Measurements from ENCODE around the gene R3HCC1L.
"Not testable (repeated sequence)": the region's sequence is repeated elsewhere in the genome, so short reads cannot be mapped to it uniquely, and the experiment has no call there.

The R3HCC1L gene

DNA sequence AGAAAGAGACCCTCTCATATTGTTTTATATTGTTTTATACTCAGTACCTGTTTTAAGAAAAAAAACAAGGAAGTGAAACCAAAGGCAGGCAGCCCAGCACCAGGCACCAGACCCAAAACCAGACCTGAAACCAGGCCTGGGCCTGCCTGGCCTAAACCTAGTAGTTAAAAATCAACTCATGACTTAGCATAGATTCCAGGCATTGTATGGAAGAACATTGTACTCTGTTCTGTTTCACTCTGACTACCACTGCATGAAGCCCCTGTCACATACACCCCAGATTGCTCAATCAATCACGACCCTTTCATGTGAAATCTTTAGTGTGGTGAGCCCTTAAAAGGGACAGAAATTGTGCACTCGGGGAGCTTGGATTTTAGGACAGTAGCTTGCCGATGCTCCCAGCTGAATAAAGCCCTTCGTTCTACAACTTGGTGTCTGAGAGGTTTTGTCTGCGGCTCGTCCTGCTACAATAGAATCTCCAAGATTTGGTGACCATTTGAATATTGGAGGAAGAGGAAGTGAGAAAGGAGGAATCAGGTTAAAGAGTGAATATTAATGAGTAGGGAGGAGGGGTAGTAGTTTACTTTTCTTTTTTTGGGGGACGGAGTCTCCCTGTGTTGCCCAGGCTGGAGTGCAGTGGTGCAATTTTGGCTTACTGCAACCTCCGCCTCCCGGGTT is 1.2 kb upstream of the R3HCC1L start:
- not testable (repeated sequence) for DNase-seq

DNA sequence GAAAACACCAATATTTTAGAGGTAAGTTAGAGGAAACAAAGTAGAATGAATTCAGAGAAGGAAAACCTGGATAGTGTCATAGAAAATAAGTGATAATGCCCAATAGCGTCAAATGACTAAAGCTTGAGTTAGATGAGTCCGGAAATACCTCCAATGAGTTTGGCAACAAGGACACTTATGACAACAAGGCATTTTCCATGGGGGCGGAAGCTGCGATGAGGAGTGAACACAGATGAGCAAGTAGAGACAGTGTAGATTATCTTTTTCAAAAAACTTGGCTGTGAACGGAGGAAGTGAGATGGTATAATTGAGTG is 383 bp upstream of the R3HCC1L start:
- no peak for DNase-seq

DNA sequence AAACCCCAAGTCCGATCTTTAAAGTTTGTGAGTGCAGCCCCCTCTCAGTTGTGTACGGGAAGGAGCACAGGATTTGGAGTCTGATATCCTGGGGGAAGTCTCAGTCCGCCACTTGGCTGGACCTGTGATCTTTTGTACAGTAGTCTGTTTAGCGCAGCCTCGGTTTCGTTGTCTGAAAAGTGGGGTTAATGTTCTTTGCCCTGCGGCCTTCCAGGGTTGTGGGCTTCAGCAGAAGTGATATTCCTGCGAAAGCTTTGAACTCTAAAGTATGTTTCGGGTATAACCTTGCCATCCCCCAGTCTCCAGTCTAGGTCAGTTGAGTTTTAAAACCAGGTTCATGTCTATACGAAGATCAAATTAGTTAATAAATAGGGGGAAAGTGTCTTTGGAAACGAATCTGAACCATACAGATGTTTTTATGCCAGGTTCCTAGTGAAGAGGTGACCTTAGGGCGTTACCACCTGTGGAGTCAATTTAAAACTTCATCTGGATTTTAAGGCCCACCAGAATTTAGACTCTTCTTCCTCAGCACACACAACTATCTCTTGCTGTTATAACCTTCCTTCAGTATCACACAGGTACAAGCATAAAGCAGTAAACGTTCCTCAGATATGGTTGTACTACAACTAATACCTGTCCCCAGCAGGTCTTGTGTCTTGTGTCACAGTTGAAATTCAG is 904 bp downstream of the R3HCC1L start:
- DNase-seq, result no peak

- DNase-seq, result not testable (repeated sequence)
These were observed 2.3 kb downstream of the R3HCC1L start for GRCh38 chr10:98136775-98137174.

- peak in 1 of 5 experiments; percentile 56 for DNase-seq
These were observed 3.6 kb downstream of the R3HCC1L start for GRCh38 chr10:98138031-98138430.

DNA sequence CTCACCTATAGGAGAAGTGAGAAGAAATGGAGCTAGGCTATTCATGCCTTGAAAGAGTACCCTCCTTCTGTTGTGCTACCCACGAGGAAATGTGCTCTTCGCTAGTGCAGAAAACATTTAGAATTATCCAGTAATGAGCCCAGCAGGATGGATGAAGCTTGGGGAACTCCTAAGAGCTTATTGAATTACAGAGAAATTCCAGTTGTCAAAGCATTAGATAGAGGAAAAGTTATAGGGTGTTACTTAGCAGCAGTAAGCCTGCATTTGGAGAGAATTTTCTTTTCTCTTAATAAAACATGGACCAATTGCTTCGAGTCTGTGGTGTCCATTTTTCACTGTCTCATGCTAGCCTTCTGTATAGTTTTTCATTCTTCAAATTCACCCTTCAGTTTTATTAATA is 5.0 kb downstream of the R3HCC1L start:
- DNase-seq, result no peak

GRCh38 chr10:98141484-98142073 is 7.1 kb downstream of the R3HCC1L start:
- no peak for DNase-seq

GRCh38 chr10:98144985-98145384 is 10.5 kb downstream of the R3HCC1L start:
- no peak for DNase-seq

- DNase-seq, result no peak
These were observed 15.4 kb downstream of the R3HCC1L start for GRCh38 chr10:98149858-98150257.

DNA sequence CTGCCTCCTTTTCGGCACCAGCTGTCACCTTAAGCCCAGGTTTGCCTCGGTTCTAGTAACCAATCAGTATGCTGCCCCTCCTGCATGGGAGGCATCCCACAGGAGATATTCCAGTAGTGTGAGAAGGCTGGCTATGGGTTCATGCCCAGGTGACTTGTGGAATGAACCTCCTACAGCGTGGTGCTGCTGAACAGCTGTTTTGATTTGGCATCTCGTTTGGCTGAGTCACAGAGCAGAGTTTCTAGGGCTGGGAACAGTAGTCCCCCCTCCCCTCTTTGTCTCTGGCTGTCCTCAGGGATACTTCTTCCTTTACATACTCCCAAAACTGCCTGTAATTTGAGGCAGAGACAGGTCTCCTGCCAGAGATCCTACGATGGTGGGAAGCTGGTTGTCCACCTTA is 16.1 kb downstream of the R3HCC1L start:
- no peak for DNase-seq

DNA sequence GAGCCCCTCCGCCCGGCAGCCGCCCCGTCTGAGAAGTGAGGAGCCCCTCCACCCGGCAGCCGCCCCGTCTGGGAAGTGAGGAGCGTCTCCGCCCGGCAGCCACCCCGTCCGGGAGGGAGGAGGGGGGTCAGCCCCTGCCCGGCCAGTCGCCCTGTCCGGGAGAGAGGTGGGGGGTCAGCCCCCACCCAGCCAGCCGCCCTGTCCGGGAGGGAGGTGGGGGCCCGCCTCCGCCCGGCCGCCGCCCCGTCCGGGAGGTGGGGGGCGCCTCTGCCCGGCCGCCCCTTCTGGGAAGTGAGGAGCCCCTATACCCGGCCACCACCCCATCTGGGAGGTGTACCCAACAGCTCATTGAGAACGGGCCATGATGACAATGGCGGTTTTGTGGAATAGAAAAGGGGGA is 18.3 kb downstream of the R3HCC1L start:
- DNase-seq, result not testable (repeated sequence)

DNA sequence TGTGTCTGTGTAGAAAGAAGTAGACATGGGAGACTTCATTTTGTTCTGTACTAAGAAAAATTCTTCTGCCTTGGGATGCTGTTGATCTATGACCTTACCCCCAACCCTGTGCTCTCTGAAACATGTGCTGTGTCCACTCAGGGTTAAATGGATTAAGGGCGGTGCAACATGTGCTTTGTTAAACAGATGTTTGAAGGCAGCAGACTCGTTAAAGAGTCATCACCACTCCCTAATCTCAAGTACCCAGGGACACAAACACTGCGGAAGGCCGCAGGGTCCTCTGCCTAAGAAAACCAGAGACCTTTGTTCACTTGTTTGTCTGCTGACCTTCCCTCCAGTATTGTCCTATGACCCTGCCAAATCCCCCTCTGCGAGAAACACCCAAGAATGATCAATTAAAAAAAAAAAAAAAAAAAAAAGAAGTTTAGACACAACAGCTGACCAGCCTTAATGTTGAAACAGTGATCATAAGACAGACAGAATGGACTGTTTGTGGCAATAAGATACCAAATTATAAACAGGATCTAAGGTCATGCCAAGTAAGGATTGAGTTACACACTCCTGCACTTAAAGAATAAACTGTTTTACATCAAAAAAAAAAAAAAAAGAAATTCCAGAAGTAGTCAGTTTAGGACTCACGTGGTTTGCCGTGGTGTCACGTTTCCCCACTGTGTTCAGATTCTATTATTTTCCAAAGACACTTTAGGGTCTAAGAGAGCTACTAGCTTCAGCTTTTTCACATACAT is 18.9 kb downstream of the R3HCC1L start:
- DNase-seq, result not testable (repeated sequence)

- no peak for DNase-seq
These were observed 19.6 kb downstream of the R3HCC1L start for GRCh38 chr10:98154076-98154475.

DNA sequence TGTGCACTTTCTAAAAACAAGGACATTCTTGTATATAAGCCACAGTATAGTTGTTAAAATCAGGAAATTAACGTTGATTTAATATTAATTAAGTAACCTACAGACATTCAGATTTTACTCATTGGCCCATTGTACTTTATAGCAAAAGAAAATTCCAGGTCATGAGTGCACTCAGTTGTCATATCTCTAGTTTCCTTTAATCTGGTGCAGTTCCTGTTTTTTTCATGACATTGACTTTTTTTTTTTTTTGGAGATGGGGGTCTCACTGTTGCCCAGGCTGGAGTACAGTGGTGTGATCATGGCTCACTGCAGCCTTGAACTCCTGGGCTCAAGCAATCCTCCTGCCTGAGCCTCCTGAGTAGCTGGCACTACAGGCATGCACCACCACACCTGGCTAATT is 24.1 kb downstream of the R3HCC1L start:
- no peak for DNase-seq

DNA sequence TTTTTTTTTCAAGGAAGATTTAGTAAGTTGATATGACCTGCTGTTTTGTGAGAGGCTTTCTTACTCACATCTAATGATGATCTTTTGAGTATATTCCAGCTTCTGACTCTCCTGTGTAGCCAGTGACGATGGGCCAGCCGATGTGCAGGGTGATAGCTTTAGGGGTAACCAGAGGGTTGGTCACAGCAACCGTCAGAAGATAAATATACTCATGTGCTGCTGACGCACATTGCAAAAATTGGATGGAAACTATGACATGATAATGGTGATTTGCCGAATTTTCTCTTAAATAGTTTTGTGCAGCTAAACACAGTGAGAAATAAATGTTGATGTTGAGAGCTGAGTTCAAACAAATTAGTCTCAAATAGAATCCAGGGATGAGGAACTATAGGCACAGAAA is 29.5 kb downstream of the R3HCC1L start:
- no peak for DNase-seq

- DNase-seq, result no peak
These were observed 32.7 kb downstream of the R3HCC1L start for GRCh38 chr10:98167191-98167590.

DNA sequence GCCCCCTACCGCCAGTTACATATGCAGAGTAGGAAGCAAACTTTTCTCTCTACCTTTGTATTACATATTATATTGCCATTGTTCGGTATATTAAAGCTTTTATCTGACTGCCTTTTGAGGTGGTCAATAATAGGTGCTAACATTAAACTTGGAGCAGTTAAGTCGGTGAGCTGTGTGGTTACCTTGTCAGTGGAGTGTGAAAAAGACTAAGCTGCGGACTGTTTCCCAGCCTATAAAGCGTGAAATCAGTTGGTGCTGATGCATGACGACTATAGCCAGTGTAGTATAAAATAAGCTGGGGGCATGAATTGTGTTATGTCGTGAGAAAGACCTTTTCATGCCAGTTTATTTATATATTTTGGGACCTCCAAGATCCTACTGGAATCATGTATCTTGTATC is 33.7 kb downstream of the R3HCC1L start:
- no peak for DNase-seq

- DNase-seq, result no peak
These were observed 34.3 kb downstream of the R3HCC1L start for GRCh38 chr10:98168766-98169165.

DNA sequence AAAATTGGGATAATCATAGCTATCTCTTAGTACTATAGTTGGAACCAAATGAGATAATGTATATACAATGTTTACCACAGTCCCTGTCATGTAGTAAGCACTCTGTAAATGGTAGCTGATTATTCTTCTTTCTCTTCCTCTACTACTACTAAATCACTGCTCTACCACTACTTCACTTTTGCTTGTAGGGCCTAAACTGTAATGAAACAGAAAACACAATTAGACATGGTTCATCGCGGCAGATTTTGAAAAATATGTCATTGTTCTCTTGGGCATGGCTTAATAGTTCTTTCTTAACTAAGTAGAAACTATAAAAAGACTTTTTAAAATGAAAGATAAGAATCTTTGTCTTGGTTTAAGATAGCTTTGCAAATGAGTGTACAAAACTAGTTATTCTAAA is 34.9 kb downstream of the R3HCC1L start:
- DNase-seq, result peak in 1 of 5 experiments; percentile 38

- peak in 1 of 5 experiments; percentile 32 for DNase-seq
These were observed 36.0 kb downstream of the R3HCC1L start for GRCh38 chr10:98170249-98171117.

GRCh38 chr10:98172073-98172472 is 37.6 kb downstream of the R3HCC1L start:
- DNase-seq, result no peak

DNA sequence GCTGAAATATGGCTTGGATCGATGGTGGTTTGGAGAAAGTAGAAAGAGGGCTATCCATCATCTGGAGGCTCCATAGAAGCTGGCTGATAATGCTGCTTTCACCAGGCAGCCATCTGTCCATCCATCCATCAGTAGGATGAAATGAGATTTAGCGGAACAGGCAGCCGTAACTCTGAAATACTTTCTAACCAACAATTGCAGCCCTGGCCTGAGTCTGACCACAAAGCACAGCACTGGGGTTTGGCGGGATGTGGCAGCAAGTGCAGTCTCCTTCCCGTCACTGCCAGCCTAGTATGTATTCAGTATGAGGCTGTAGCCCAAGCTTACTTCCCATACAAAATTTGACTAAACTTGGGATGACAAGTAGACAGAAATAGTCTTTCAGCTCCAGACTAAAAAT is 38.0 kb downstream of the R3HCC1L start:
- DNase-seq, result no peak

- no peak for DNase-seq
These were observed 38.8 kb downstream of the R3HCC1L start for GRCh38 chr10:98173260-98173659.
